H9 (cell line): ENCODE results near the gene LMF1. TPM values are rescaled to one million over a fixed set of nuclear protein-coding genes. Genes with fewer than 3 reads are reported as not detected.

Experiments
- DNase-seq: peaks from one replicate; pipeline ENCODE4 v3.0.0-alpha.2; 2017
- H2AFZ ChIP-seq: one replicate; pipeline ENCODE4 v1.6.1; 2013; ENCODE audit warnings: mild to moderate bottlenecking, low read length, control low read depth, moderate library complexity
- H2AK5ac ChIP-seq: 2 replicates; pipeline ENCODE4 v1.6.1; 2013; ENCODE audit warnings: low read length, control low read depth, mixed read lengths; ENCODE audit not compliant: insufficient read length
- H2BK120ac ChIP-seq: one replicate; pipeline ENCODE4 v1.6.1; 2013; ENCODE audit warnings: low read depth, mild to moderate bottlenecking, low read length, control low read depth, inconsistent platforms; ENCODE audit not compliant: poor library complexity, severe bottlenecking
- H2BK12ac ChIP-seq: 2 replicates; pipeline ENCODE4 v1.6.1; 2013; ENCODE audit warnings: low read length, control low read depth, mixed read lengths, low read depth; ENCODE audit not compliant: insufficient read length
- H2BK15ac ChIP-seq: 2 replicates; pipeline ENCODE4 v1.6.1; 2013; ENCODE audit warnings: low read depth, low read length, control low read depth
- H2BK20ac ChIP-seq: one replicate; pipeline ENCODE4 v1.6.1; 2013; ENCODE audit warnings: low read depth, mild to moderate bottlenecking, low read length, control low read depth, inconsistent platforms; ENCODE audit not compliant: poor library complexity, severe bottlenecking
- H2BK5ac ChIP-seq: 2 replicates; pipeline ENCODE4 v1.6.1; 2013; ENCODE audit warnings: low read length, control low read depth, mixed read lengths; ENCODE audit not compliant: insufficient read length
- H3K14ac ChIP-seq: 2 replicates; pipeline ENCODE4 v1.6.1; 2013; ENCODE audit warnings: low read length, control low read depth; ENCODE audit not compliant: insufficient read depth
- H3K18ac ChIP-seq: 2 replicates; pipeline ENCODE4 v1.6.1; 2013; ENCODE audit warnings: low read depth, mild to moderate bottlenecking, mixed read lengths, low read length, control low read depth; ENCODE audit not compliant: insufficient read length
- H3K23ac ChIP-seq: 2 replicates; pipeline ENCODE4 v1.6.1; 2013; ENCODE audit warnings: low read length, control low read depth, mixed read lengths, low read depth; ENCODE audit not compliant: insufficient read length
- H3K23me2 ChIP-seq: 2 replicates; pipeline ENCODE4 v1.6.1; 2013; ENCODE audit warnings: low read depth, mild to moderate bottlenecking, mixed read lengths, low read length, control low read depth; ENCODE audit not compliant: insufficient read length, poor library complexity, severe bottlenecking
- H3K27ac ChIP-seq: 2 replicates; pipeline ENCODE4 v1.5.1; 2013; ENCODE audit warnings: low read length, control low read depth, mixed read lengths, low read depth; ENCODE audit not compliant: insufficient read length
- H3K27me3 ChIP-seq: 2 replicates; pipeline ENCODE4 v1.6.1; 2013; ENCODE audit warnings: low read length, control low read depth, inconsistent platforms; ENCODE audit not compliant: insufficient read depth
- H3K4ac ChIP-seq: 2 replicates; pipeline ENCODE4 v1.6.1; 2013; ENCODE audit warnings: low read depth, mild to moderate bottlenecking, control low read depth, inconsistent platforms, low read length, moderate library complexity
- H3K4me1 ChIP-seq: 2 replicates; pipeline ENCODE4 v1.6.1; 2013; ENCODE audit warnings: low read length, control low read depth, inconsistent platforms; ENCODE audit not compliant: insufficient read depth
- H3K4me2 ChIP-seq: 2 replicates; pipeline ENCODE4 v1.6.1; 2013; ENCODE audit warnings: low read length, control low read depth, mixed read lengths; ENCODE audit not compliant: insufficient read length, insufficient read depth
- H3K56ac ChIP-seq: 2 replicates; pipeline ENCODE4 v1.6.1; 2013; ENCODE audit warnings: low read depth, mild to moderate bottlenecking, mixed read lengths, low read length, control low read depth; ENCODE audit not compliant: insufficient read length
- H3K79me1 ChIP-seq: 2 replicates; pipeline ENCODE4 v1.6.1; 2013; ENCODE audit warnings: low read depth, mild to moderate bottlenecking, moderate library complexity, low read length, control low read depth, inconsistent platforms; ENCODE audit not compliant: insufficient read depth, poor library complexity, severe bottlenecking
- H3K79me2 ChIP-seq: 2 replicates; pipeline ENCODE4 v1.6.1; 2013; ENCODE audit warnings: low read length, control low read depth, inconsistent platforms; ENCODE audit not compliant: insufficient read depth
- H3K9ac ChIP-seq: 2 replicates; pipeline ENCODE4 v1.6.1; 2013; ENCODE audit warnings: low read length, control low read depth, mixed read lengths; ENCODE audit not compliant: insufficient read length; ENCODE audit errors: extremely low read depth
- H3K9me3 ChIP-seq: one replicate; pipeline ENCODE4 v1.6.1; 2013; ENCODE audit warnings: low read depth, low read length, inconsistent platforms; ENCODE audit not compliant: control insufficient read depth
- H3T11ph ChIP-seq: one replicate; pipeline ENCODE4 v1.6.1; 2013; ENCODE audit warnings: mild to moderate bottlenecking, low read length, control low read depth, inconsistent platforms
- H4K20me1 ChIP-seq: one replicate; pipeline ENCODE4 v1.6.1; 2013; ENCODE audit not compliant: control insufficient read depth, insufficient read length, insufficient read depth
- H4K5ac ChIP-seq: 2 replicates; pipeline ENCODE4 v1.6.1; 2013; ENCODE audit warnings: low read depth, mild to moderate bottlenecking, mixed read lengths, low read length, control low read depth; ENCODE audit not compliant: insufficient read length
- H4K8ac ChIP-seq: replicated peaks from 2 replicates; pipeline ENCODE4 v1.6.1; 2013; ENCODE audit warnings: low read length, control low read depth, mixed read lengths, low read depth; ENCODE audit not compliant: insufficient read length
- H4K91ac ChIP-seq: 2 replicates; pipeline ENCODE4 v1.6.1; 2013; ENCODE audit warnings: low read depth, mild to moderate bottlenecking, moderate library complexity, mixed read lengths, low read length, control low read depth; ENCODE audit not compliant: insufficient read length
- H3K27ac Mint-ChIP-seq, 3 experiments: 2 replicates in 2 of 3; 3 replicates in 1 of 3; pipeline ENCODE4 v1.8.0; 2020 to 2021; ENCODE audit warnings: mixed read lengths in 3 of 3, mild to moderate bottlenecking in 1 of 3, moderate library complexity in 1 of 3
- H3K27me3 Mint-ChIP-seq: 2 replicates; pipeline ENCODE4 v1.8.0; 2021; ENCODE audit warnings: low read depth, mild to moderate bottlenecking, moderate library complexity, mixed read lengths
- H3K36me3 Mint-ChIP-seq, 3 experiments: 2 replicates in 2 of 3; 3 replicates in 1 of 3; pipeline ENCODE4 v1.8.0; 2020 to 2021; ENCODE audit warnings: low read depth in 3 of 3, mixed read lengths in 3 of 3; ENCODE audit not compliant: insufficient read depth in 1 of 3
- H3K4me1 Mint-ChIP-seq, 2 experiments: 2 replicates each; pipeline ENCODE4 v1.8.0; 2020; ENCODE audit warnings: mixed read lengths in 2 of 2
- H3K4me3 Mint-ChIP-seq, 2 experiments: 2 replicates in 1 of 2; 3 replicates in 1 of 2; pipeline ENCODE4 v1.8.0; 2020 to 2021; ENCODE audit warnings: mild to moderate bottlenecking in 2 of 2, mixed read lengths in 2 of 2, moderate library complexity in 1 of 2
- H3K9me3 Mint-ChIP-seq, 2 experiments: 2 replicates in 1 of 2; 3 replicates in 1 of 2; pipeline ENCODE4 v1.8.0; 2020; ENCODE audit warnings: mild to moderate bottlenecking in 2 of 2, mixed read lengths in 2 of 2, moderate library complexity in 1 of 2
- CTCF ChIP-seq: fragments of 200-600 bp; sonication (generic); conservative IDR thresholded peaks from 3 replicates; pipeline ENCODE4 v1.8.0; 2021; ENCODE audit warnings: antibody characterized with exemption, mild to moderate bottlenecking
- WGBS: extraction: QIAGEN DNeasy Blood & Tissue Kit; methylation state at CpG from one replicate; pipeline ENCODE4 v1.1.7; 2013; ENCODE audit warnings: missing lambda C conversion rate, low lambda C conversion rate, mixed read lengths; ENCODE audit not compliant: insufficient read length; ENCODE audit errors: extremely low coverage; 5-methylcytosine and 5-hydroxymethylcytosine counted together
- total RNA-seq: library from RNA; stranded (reverse); gene quantifications from 2 replicates; pipeline ENCODE4 v1.2.1, GENCODE V29; 2021

LMF1 gene
- total RNA-seq, 1 experiment from 2014 or later, result 7.1 TPM

DNA sequence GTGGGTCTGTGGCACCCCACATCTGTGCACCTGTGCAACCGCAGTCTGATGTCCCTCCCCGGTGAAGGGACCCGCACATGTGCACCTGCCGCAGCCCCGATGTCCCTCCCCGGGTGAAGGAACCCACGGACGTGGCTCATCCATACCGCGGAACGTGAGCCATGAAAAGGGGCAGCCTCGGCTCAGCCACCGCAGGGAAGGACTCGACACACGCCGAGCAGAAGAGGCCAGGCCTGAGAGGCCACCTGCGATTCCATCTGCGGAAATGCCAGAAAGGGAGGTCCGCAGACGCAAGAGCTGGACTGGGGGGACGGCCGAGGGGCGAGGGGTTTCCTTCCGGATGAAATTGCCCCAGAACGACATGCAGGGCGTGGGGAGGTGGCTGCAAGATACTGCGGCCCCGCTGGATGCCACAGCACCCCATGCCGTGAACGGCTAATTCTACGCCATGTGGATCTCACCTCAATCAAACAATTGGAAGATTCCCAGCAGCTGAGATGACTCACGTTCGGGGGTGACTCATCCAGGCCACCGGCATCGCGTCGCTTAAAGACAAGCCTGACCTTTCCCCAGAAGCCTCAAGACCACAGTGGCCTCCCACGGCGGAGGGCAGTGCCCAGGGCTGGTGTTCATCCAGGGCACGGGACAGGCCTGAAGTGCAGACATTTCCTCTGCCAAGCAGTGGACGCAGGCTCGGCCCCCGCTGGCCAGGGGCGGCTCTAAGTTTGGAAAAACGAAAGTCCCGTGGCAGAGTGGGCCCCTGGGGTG lies 31.8 kb upstream of the LMF1 start:
- WGBS, result no CpG with 5 or more reads among the region's 46 CpGs
- no peak overlapping the region for H3K9ac ChIP-seq
- H3K9me3 Mint-ChIP-seq, result no peaks in the 10 kb centered on the region; a peak in 1 of 5 replicates

More for the DNA sequence above, 31.8 kb upstream of the LMF1 start:
- H2BK20ac ChIP-seq, result no peak overlapping the region
- no peak overlapping the region for H3K4me2 ChIP-seq
- H3K27me3 ChIP-seq, result no peaks in the 10 kb centered on the region
- H4K5ac ChIP-seq, result no peak overlapping the region
- peak overlapping the region; percentile 39; the same call in 1 of the 2 replicates for H3K14ac ChIP-seq
- H2BK12ac ChIP-seq, result no peak overlapping the region
- Mint-ChIP-seq H3K4me1 (peaks cover 0 to 8% of the 10 kb centered on the region in 2 experiments; a peak in 2 of 4 replicates), H3K27me3 (peaks cover 9% of the 10 kb centered on the region), H3K36me3 (no peaks in the 10 kb centered on the region), H3K27ac (no peak overlapping the region), H3K4me3 (no peak overlapping the region)
- no peaks in the 10 kb centered on the region for H3K9me3 ChIP-seq
- H3K79me1 ChIP-seq, result no peaks in the 10 kb centered on the region
- no peak overlapping the region for H2BK5ac ChIP-seq
- H2AK5ac ChIP-seq, result no peak overlapping the region
- H4K8ac ChIP-seq, result no peak overlapping the region
- H3K79me2 ChIP-seq, result no peaks in the 10 kb centered on the region
- no peak overlapping the region for H2BK15ac ChIP-seq
- TF ChIP-seq CTCF, result no peak
- H2AFZ ChIP-seq, result no peak overlapping the region
- H4K91ac ChIP-seq, result no peak overlapping the region
- H3K56ac ChIP-seq, result no peak overlapping the region
- H3K27ac ChIP-seq, result no peak overlapping the region
- H3K23me2 ChIP-seq, result no peaks in the 10 kb centered on the region
- H3K4me1 ChIP-seq, result no peaks in the 10 kb centered on the region
- H3T11ph ChIP-seq, result no peak overlapping the region
- H3K4ac ChIP-seq, result no peak overlapping the region
- no peaks in the 10 kb centered on the region for H4K20me1 ChIP-seq
- no peak overlapping the region for H2BK120ac ChIP-seq
- no peak overlapping the region for H3K18ac ChIP-seq
- H3K23ac ChIP-seq, result no peak overlapping the region
- peak; percentile 46 for DNase-seq
